Panc1 (cell line): Measurements from ENCODE around the gene KLK5. TPM values are rescaled to one million over a fixed set of nuclear protein-coding genes. Genes with fewer than 3 reads are reported as not detected.

ENCODE experiments used
- ATAC-seq: fragments of 200-7000 bp; cut with Tn5 transposase; 2 replicates; pipeline ENCODE4 v1.9.1; 2020; ENCODE audit warnings: mild to moderate bottlenecking, moderate library complexity
- BruUV-seq: library from RNA; stranded (reverse); fragments of 400-500 nt; replicated peaks from 2 replicates; lab custom pipeline; 2021; lab: Mats Ljungman, UMichigan
- CTCF ChIA-PET: fragments of 300-600 bp; sonication (Branson Sonifier 250); formaldehyde crosslinking; loops from one replicate; lab custom pipeline; 2022; ENCODE audit warnings: antibody characterized with exemption; lab: Charles Lee
- POLR2A ChIA-PET: fragments of 300-600 bp; sonication (Branson Sonifier 250); formaldehyde crosslinking; loops from one replicate; lab custom pipeline; 2022; ENCODE audit warnings: antibody characterized with exemption; lab: Charles Lee
- DNase-seq: peaks from one replicate; pipeline ENCODE4 v3.0.0-alpha.2; 2010; ENCODE audit warnings: low read depth, low spot score
- H3K27ac ChIP-seq: 2 replicates; pipeline ENCODE4 v1.5.1; 2011; ENCODE audit warnings: mild to moderate bottlenecking, low read length, inconsistent platforms
- H3K27me3 ChIP-seq: fragments of 200-500 bp; sonication (Bioruptor generic); 2 replicates; pipeline ENCODE4 v1.6.0; 2014; ENCODE audit warnings: low read length, inconsistent platforms; ENCODE audit not compliant: control insufficient read depth, insufficient read depth
- H3K36me3 ChIP-seq: fragments of 200-500 bp; sonication (Bioruptor generic); 2 replicates; pipeline ENCODE4 v1.5.1; 2014; ENCODE audit warnings: inconsistent platforms, mild to moderate bottlenecking, low read length, moderate library complexity; ENCODE audit not compliant: control insufficient read depth, insufficient read depth
- H3K4me1 ChIP-seq: 2 replicates; pipeline ENCODE4 v1.5.1; 2011; ENCODE audit warnings: inconsistent platforms, mild to moderate bottlenecking, low read length, moderate library complexity; ENCODE audit not compliant: control insufficient read depth, insufficient read depth
- H3K4me3 ChIP-seq, 2 experiments: 2 replicates each; pipeline ENCODE4 v1.5.1; 2011 to 2012; ENCODE audit warnings: low read depth in 2 of 2, low read length in 2 of 2, mild to moderate bottlenecking in 2 of 2, inconsistent platforms in 1 of 2, moderate library complexity in 1 of 2
- H3K9me3 ChIP-seq: fragments of 200-500 bp; sonication (Bioruptor generic); 2 replicates; pipeline ENCODE4 v1.5.1; 2014; ENCODE audit warnings: low read depth, mild to moderate bottlenecking, inconsistent platforms, low read length, moderate library complexity; ENCODE audit not compliant: control insufficient read depth, insufficient read depth
- CTCF ChIP-seq: fragments of 450-650 bp; IDR thresholded peaks from 2 replicates; pipeline ENCODE4 v1.5.1; 2017; ENCODE audit warnings: mild to moderate bottlenecking
- POLR2AphosphoS5 ChIP-seq: IDR thresholded peaks from 2 replicates; pipeline ENCODE4 v1.6.1; 2012; ENCODE audit warnings: mild to moderate bottlenecking, low read depth, low read length, moderate library complexity
- REST ChIP-seq, 2 experiments: IDR thresholded peaks; 2 replicates each; pipeline ENCODE4 v1.6.1; 2011 to 2012; ENCODE audit warnings: low read depth in 2 of 2, control low read depth in 1 of 2, low read length in 1 of 2, mild to moderate bottlenecking in 1 of 2, moderate library complexity in 1 of 2; ENCODE audit not compliant: insufficient read depth in 1 of 2
- SIN3A ChIP-seq: IDR thresholded peaks from 2 replicates; pipeline ENCODE4 v1.6.1; 2012; ENCODE audit warnings: low read depth, mild to moderate bottlenecking, low read length, moderate library complexity, borderline replicate concordance; ENCODE audit not compliant: insufficient read depth
- TCF7L2 ChIP-seq: IDR thresholded peaks from 2 replicates; pipeline ENCODE4 v1.6.1; 2011; ENCODE audit warnings: mild to moderate bottlenecking, low read depth, low read length, inconsistent platforms
- in situ Hi-C: cut with HindIII; loops from 2 replicates; pipeline ENCODE4 v1.10.0; 2016; ENCODE audit warnings: low sequenced_read_pairs, low pct_unique_long_range_greater_than_20kb
- intact Hi-C: fragments of 100-400 bp; cut with micrococcal nuclease; formaldehyde crosslinking; loops from one replicate; pipeline ENCODE4 v1.10.0; 2022; ENCODE audit not compliant: unreplicated experiment
- total RNA-seq: library from RNA; stranded (reverse); gene quantifications from one replicate; pipeline ENCODE4 v1.2.1, GENCODE V29; 2021; ENCODE audit not compliant: unreplicated experiment

KLK5 gene
- total RNA-seq, 1 experiment from 2014 or later: not detected

GRCh38 chr19:50957587-50957986, 4.7 kb upstream of the KLK5 start:
- no peak overlapping the region for H3K4me3 ChIP-seq
- H3K27me3 ChIP-seq: no peaks in the 10 kb centered on the region; the same call in 1 of the 2 replicates
- no peaks in the 10 kb centered on the region for H3K9me3 ChIP-seq
- H3K27ac ChIP-seq: no peak overlapping the region
- CTCF ChIA-PET: no interaction called here
- POLR2A ChIA-PET: no interaction called here
- no TSS peak for BruUV-seq
- H3K36me3 ChIP-seq: no peaks in the 10 kb centered on the region
- DNase-seq: no peak
- TF ChIP-seq SIN3A (no peak), POLR2AphosphoS5 (no peak), TCF7L2 (no peak), CTCF (no peak), REST (IDR thresholded peaks at IDR 0.05; ENCODE audit: insufficient read depth in 1 of 2, low read depth in 2 of 2, low read length in 1 of 2) (no peak)
- intact Hi-C loops (no loop called here), in situ Hi-C loops (no loop called here)
- no peak for ATAC-seq
- H3K4me1 ChIP-seq: no peaks in the 10 kb centered on the region

GRCh38 chr19:50949861-50950260, 3.0 kb downstream of the KLK5 start:
- Histone ChIP-seq H3K27me3 (no peaks in the 10 kb centered on the region; the same call in 1 of the 2 replicates), H3K36me3 (no peaks in the 10 kb centered on the region), H3K4me1 (no peaks in the 10 kb centered on the region), H3K27ac (no peak overlapping the region), H3K4me3 (no peak overlapping the region), H3K9me3 (no peaks in the 10 kb centered on the region)
- CTCF ChIA-PET: no interaction called here
- BruUV-seq: no TSS peak
- POLR2A ChIA-PET: no interaction called here
- ATAC-seq: no peak
- in situ Hi-C loops: no loop called here
- intact Hi-C loops: no loop called here
- no peak for DNase-seq
- TF ChIP-seq REST (IDR thresholded peaks at IDR 0.05; ENCODE audit: insufficient read depth in 1 of 2, low read depth in 2 of 2, low read length in 1 of 2): no peak
- TF ChIP-seq SIN3A: no peak
- TF ChIP-seq POLR2AphosphoS5: no peak
- no peak for TF ChIP-seq CTCF
- no peak for TF ChIP-seq TCF7L2
